GM18498 (cell line): ENCODE data around the gene TMEM255B.

ENCODE experiments used
- ATAC-seq: cut with Tn5 transposase; IDR thresholded peaks from one replicate; pipeline ENCODE4 v1.9.1; 2021; ENCODE audit warnings: mild to moderate bottlenecking, moderate library complexity; ENCODE audit not compliant: unreplicated experiment

The TMEM255B gene

GRCh38 chr13:113766035-113766800 lies 7.2 kb downstream of the TMEM255B start:
- no peak for ATAC-seq

GRCh38 chr13:113767366-113767765 lies 8.3 kb downstream of the TMEM255B start:
- no peak for ATAC-seq

GRCh38 chr13:113768018-113768905 lies 9.2 kb downstream of the TMEM255B start:
- no peak for ATAC-seq

GRCh38 chr13:113769106-113769505 lies 10.1 kb downstream of the TMEM255B start:
- ATAC-seq = no peak

- no peak for ATAC-seq
Observed at GRCh38 chr13:113769881-113770280, 10.9 kb downstream of the TMEM255B start.

- ATAC-seq = no peak
Observed at GRCh38 chr13:113770441-113770840, 11.4 kb downstream of the TMEM255B start.

GRCh38 chr13:113770937-113771336 lies 11.9 kb downstream of the TMEM255B start:
- no peak for ATAC-seq

- ATAC-seq = no peak
Observed at GRCh38 chr13:113771709-113772331, 12.8 kb downstream of the TMEM255B start.

GRCh38 chr13:113774177-113775107 lies 15.4 kb downstream of the TMEM255B start:
- no peak for ATAC-seq

GRCh38 chr13:113775451-113776145 lies 16.6 kb downstream of the TMEM255B start:
- ATAC-seq = no peak

GRCh38 chr13:113776231-113777125 lies 17.5 kb downstream of the TMEM255B start:
- ATAC-seq = no peak

GRCh38 chr13:113777311-113778260 lies 18.6 kb downstream of the TMEM255B start:
- ATAC-seq = no peak

- no peak for ATAC-seq
Observed at GRCh38 chr13:113781571-113781970, 22.5 kb downstream of the TMEM255B start.

GRCh38 chr13:113782472-113782871 lies 23.4 kb downstream of the TMEM255B start:
- no peak for ATAC-seq

- no peak for ATAC-seq
Observed at GRCh38 chr13:113783200-113783881, 24.3 kb downstream of the TMEM255B start.

GRCh38 chr13:113783966-113784644 lies 25.1 kb downstream of the TMEM255B start:
- ATAC-seq = no peak

- no peak for ATAC-seq
Observed at GRCh38 chr13:113784645-113785024, 25.6 kb downstream of the TMEM255B start.
